ENCODE measurements around the gene NDUFA3. TPM values are rescaled to one million over a fixed set of nuclear protein-coding genes. Genes with fewer than 3 reads are reported as not detected.
A peak's percentile ranks its signal among the peaks of the same experiment; 100 is the strongest.

Gene NDUFA3
- total RNA-seq, 2 donors from 2014 or later: 4.7 to 5.3 TPM

DNA sequence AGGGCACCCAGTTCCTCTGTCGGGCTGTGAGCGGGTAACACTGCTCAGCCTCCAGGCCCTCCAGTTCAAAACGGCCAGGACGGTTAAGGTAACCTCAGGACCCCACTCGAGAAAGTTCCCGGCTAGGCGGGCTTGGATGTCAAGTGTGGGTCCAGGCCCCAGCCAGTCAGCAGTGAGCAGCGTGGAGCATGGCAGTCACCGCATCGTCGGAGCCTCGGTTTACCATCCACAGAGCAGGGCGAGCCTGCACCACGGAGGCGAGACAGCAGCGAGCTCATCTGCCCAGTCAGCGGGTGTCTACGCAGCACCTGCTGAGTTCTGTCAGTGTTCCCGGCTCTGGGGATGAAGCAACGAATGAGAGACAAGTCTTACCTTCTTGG, 27.0 kb downstream of the NDUFA3 start:
- Histone ChIP-seq H3K36me3 (replicated peaks in 1 of 2; ENCODE audit: insufficient read depth in 1 of 2, low read depth in 2 of 2) (peaks cover 8 to 36% of the 10 kb centered on the region in 2 donors), H3K9me3 (no peaks in the 10 kb centered on the region), H3K27me3 (no peaks in the 10 kb centered on the region), H3K4me1 (no peaks in the 10 kb centered on the region), H3K27ac (no peak overlapping the region), H3K4me3 (no peak overlapping the region)
- 91% methylated on average over 20 of the region's 20 CpGs; no CpG with 5 or more reads in 1 of the 2 donors for WGBS, 2 donors
- intact Hi-C loops (cut with DNase I): no loop called here
- TF ChIP-seq, protein P1, sequence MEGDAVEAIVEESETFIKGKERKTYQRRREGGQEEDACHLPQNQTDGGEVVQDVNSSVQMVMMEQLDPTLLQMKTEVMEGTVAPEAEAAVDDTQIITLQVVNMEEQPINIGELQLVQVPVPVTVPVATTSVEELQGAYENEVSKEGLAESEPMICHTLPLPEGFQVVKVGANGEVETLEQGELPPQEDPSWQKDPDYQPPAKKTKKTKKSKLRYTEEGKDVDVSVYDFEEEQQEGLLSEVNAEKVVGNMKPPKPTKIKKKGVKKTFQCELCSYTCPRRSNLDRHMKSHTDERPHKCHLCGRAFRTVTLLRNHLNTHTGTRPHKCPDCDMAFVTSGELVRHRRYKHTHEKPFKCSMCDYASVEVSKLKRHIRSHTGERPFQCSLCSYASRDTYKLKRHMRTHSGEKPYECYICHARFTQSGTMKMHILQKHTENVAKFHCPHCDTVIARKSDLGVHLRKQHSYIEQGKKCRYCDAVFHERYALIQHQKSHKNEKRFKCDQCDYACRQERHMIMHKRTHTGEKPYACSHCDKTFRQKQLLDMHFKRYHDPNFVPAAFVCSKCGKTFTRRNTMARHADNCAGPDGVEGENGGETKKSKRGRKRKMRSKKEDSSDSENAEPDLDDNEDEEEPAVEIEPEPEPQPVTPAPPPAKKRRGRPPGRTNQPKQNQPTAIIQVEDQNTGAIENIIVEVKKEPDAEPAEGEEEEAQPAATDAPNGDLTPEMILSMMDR (IDR thresholded peaks at IDR 0.05): no peak
- TF ChIP-seq POLR2A (IDR thresholded peaks at IDR 0.05): no peak
- no peak for ATAC-seq
- no peak for DNase-seq

DNA sequence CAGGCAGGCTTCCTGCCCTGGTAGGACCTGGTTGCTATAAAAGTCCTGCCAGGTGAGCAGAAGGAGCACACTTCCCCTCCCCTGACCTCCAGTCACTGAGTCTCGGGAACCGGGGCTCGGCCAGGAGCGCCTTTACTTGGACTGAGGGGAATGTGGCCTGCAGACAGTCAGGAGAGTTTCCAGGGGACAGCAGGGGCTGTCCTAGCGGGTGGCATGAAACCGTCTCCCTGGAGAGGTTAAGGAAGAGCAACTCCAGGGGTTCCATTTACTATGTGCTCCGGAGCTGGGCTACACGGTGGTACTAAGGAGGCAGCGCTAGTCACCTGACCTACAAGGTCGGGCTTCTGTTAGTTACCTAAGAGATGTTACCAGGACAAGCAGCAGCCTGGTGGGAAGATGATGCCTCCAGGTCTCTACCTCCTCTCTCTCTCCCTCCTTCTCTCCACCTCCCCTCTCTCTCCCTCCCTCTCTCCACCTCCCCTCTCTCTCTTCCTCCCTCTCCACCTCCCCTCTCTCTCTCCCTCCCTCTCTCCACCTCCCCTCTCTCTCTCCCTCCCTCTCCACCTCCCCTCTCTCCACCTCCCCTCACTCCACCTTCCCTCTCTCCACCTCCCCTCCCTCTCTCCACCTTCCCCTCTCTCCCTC, 30.8 kb downstream of the NDUFA3 start:
- ATAC-seq (no peak), DNase-seq (no peak)
- peaks cover 21% of the 10 kb centered on the region for H3K4me1 ChIP-seq
- no peak overlapping the region for H3K27ac ChIP-seq
- WGBS, 2 donors: 81 to 89% methylated on average over 5 to 10 of the region's 10 CpGs
- peaks cover 5 to 9% of the 10 kb centered on the region in 2 donors for H3K36me3 ChIP-seq (replicated peaks in 1 of 2; ENCODE audit: insufficient read depth in 1 of 2, low read depth in 2 of 2)
- TF ChIP-seq, protein P1 (IDR thresholded peaks at IDR 0.05): no peak
- TF ChIP-seq POLR2A (IDR thresholded peaks at IDR 0.05): no peak
- no peak overlapping the region for H3K4me3 ChIP-seq
- intact Hi-C loops (cut with DNase I): no loop called here
- H3K27me3 ChIP-seq: no peaks in the 10 kb centered on the region
- no peaks in the 10 kb centered on the region for H3K9me3 ChIP-seq

DNA sequence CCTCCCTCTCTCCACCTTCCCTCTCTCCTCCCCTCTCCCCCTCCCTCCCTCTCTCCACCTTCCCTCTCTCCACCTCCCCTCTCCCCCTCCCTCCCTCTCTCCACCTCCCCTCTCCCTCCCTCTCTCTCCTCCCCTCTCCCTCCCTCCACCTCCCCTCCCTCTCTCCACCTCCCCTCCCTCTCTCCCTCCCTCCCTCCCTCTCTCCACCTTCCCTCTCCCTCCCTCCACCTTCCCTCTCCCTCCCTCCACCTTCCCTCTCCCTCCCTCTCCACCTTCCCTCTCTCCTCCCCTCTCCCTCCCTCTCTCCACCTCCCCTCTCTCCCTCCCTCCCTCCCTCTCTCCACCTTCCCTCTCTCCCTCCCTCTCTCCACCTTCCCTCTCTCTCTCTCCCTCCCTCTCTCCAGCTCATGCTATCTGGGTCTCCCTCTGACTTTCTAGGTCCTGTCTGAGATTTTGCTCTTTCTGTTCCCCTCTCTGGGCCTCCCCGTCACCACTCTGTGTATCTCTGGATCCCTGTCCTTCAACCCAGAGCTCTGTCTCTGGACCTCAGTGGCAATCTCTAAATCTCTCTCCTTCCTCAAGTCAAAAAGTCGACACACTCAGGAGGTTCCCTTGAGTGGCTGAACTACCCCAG, 31.4 kb downstream of the NDUFA3 start:
- H3K4me1 ChIP-seq: peaks cover 28% of the 10 kb centered on the region
- H3K27ac ChIP-seq: no peak overlapping the region
- no peaks in the 10 kb centered on the region for H3K9me3 ChIP-seq
- H3K4me3 ChIP-seq: no peak overlapping the region
- H3K36me3 ChIP-seq (replicated peaks in 1 of 2; ENCODE audit: insufficient read depth in 1 of 2, low read depth in 2 of 2): peaks cover 5 to 9% of the 10 kb centered on the region in 2 donors
- no peaks in the 10 kb centered on the region for H3K27me3 ChIP-seq
- WGBS, 2 donors: 72 to 81% methylated on average over 2 of the region's 2 CpGs
- TF ChIP-seq, protein P1 (IDR thresholded peaks at IDR 0.05): no peak
- TF ChIP-seq POLR2A (IDR thresholded peaks at IDR 0.05): no peak
- DNase-seq: no peak
- intact Hi-C loops (cut with DNase I): no loop called here
- ATAC-seq: no peak

DNA sequence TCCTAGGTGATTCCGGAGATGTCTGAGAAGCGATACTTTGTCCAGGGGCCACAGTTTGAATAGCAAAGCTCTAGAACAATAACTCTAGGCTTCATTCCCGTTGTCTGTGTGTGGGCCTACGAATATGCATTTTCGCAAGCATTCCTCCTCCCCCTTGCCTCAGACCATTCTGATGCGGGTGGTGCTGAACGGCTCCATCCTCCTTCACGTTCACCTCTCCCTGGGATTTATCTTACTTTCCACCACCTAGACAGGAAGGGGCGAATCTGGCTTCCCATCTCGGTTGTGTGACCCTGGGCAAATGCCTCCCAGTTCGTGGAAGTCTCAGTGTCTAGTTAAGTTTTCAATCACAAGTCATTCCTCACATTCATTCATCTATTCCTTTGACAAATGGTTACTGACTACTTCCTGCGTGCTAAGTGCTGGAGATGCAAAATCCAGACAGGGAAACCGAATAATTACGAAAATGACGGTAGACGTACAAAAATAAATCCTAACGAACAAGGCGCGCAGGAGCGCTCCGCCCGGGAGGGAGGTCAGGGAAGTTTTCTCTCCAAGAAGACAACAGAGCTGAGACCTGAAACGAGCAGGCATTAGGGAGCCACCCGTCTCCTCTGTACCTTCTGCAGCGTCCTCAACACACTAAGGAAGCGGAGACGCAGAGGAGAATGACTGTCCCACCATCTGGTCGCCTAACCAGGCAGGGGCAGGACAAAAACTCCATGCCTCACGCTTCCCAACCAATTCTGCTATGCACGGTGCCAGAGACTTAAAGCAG, 33.6 kb downstream of the NDUFA3 start:
- Histone ChIP-seq H3K27ac (peak overlapping the region; percentile 9 to 80 (median 60)), H3K4me3 (peak overlapping the region; percentile 8 to 37), H3K36me3 (replicated peaks in 1 of 2; ENCODE audit: insufficient read depth in 1 of 2, low read depth in 2 of 2) (peaks cover 0 to 2% of the 10 kb centered on the region in 2 donors), H3K27me3 (no peaks in the 10 kb centered on the region), H3K4me1 (peaks cover 50% of the 10 kb centered on the region), H3K9me3 (no peaks in the 10 kb centered on the region)
- ATAC-seq: no peak
- TF ChIP-seq POLR2A (IDR thresholded peaks at IDR 0.05): no peak
- TF ChIP-seq, protein P1 (IDR thresholded peaks at IDR 0.05): no peak
- no peak for DNase-seq
- intact Hi-C loops (cut with DNase I): no loop called here
- WGBS, 2 donors: 2 to 3% methylated on average over 27 to 30 of the region's 30 CpGs
